Measurements from ENCODE around the gene PGLYRP1.

DNA sequence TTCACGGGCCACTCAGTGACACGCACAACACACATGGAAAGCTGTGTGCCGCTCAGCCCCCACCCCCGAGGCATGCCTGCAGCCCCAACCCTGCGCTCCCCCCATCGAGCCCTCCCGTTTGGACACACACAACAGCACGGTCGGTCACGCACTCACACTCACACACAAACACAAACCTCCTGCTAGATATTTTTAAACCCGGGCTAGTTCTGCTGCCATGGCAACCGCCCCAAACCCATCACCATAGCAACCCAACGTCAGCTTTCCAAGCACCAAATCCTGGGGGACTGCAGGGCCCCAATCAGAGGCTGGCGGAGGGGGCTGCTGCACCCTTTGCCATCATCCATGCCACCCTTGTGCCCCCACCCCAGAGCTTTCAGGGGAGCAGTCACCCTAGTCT is 46.7 kb downstream of the PGLYRP1 start:
- TF ChIP-seq, protein P1, sequence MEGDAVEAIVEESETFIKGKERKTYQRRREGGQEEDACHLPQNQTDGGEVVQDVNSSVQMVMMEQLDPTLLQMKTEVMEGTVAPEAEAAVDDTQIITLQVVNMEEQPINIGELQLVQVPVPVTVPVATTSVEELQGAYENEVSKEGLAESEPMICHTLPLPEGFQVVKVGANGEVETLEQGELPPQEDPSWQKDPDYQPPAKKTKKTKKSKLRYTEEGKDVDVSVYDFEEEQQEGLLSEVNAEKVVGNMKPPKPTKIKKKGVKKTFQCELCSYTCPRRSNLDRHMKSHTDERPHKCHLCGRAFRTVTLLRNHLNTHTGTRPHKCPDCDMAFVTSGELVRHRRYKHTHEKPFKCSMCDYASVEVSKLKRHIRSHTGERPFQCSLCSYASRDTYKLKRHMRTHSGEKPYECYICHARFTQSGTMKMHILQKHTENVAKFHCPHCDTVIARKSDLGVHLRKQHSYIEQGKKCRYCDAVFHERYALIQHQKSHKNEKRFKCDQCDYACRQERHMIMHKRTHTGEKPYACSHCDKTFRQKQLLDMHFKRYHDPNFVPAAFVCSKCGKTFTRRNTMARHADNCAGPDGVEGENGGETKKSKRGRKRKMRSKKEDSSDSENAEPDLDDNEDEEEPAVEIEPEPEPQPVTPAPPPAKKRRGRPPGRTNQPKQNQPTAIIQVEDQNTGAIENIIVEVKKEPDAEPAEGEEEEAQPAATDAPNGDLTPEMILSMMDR (IDR thresholded peaks at IDR 0.05), result no peak
- TF ChIP-seq POLR2A (IDR thresholded peaks at IDR 0.05), result no peak
